Activated naive CD8-positive, alpha-beta T cell (primary cell): ENCODE data around the gene GNAI1.
A peak's percentile ranks its signal among the peaks of the same experiment; 100 is the strongest.
"Not testable (repeated sequence)": the region's sequence is repeated elsewhere in the genome, so short reads cannot be mapped to it uniquely, and the experiment has no call there.

Experiments used
- H3K27ac Mint-ChIP-seq: one replicate; pipeline ENCODE4 v1.8.0; 2021; ENCODE audit warnings: mixed read lengths
- H3K27me3 Mint-ChIP-seq: one replicate; pipeline ENCODE4 v1.8.0; 2021; ENCODE audit warnings: mixed read lengths
- H3K36me3 Mint-ChIP-seq: one replicate; pipeline ENCODE4 v1.8.0; 2021; ENCODE audit warnings: mixed read lengths
- H3K4me1 Mint-ChIP-seq: one replicate; pipeline ENCODE4 v1.8.0; 2021; ENCODE audit warnings: low read depth, mixed read lengths
- H3K4me3 Mint-ChIP-seq: one replicate; pipeline ENCODE4 v1.8.0; 2021; ENCODE audit warnings: mild to moderate bottlenecking, mixed read lengths
- H3K9me3 Mint-ChIP-seq: one replicate; pipeline ENCODE4 v1.8.0; 2021; ENCODE audit warnings: low read depth, mixed read lengths

GNAI1 gene

GRCh38 chr7:80141376-80141775 lies 6.7 kb downstream of the GNAI1 start:
- H3K27ac Mint-ChIP-seq, result no peak overlapping the region
- H3K36me3 Mint-ChIP-seq, result no peaks in the 10 kb centered on the region
- peaks cover 14% of the 10 kb centered on the region for H3K4me1 Mint-ChIP-seq
- H3K9me3 Mint-ChIP-seq, result no peaks in the 10 kb centered on the region
- H3K4me3 Mint-ChIP-seq, result no peak overlapping the region
- H3K27me3 Mint-ChIP-seq, result peaks cover 24% of the 10 kb centered on the region

- H3K4me1 Mint-ChIP-seq, result peaks cover 6% of the 10 kb centered on the region
- peaks cover 18% of the 10 kb centered on the region for H3K27me3 Mint-ChIP-seq
- H3K4me3 Mint-ChIP-seq, result no peak overlapping the region
Measured at GRCh38 chr7:80142853-80143580, 8.4 kb downstream of the GNAI1 start.

GRCh38 chr7:80145780-80146422 lies 11.3 kb downstream of the GNAI1 start:
- Mint-ChIP-seq H3K9me3 (no peaks in the 10 kb centered on the region), H3K27ac (no peak overlapping the region), H3K27me3 (peaks cover 13% of the 10 kb centered on the region), H3K4me1 (peaks cover 9% of the 10 kb centered on the region), H3K4me3 (no peak overlapping the region), H3K36me3 (no peaks in the 10 kb centered on the region)

More at GRCh38 chr7:80142853-80143580, 8.4 kb downstream of the GNAI1 start:
- H3K27ac Mint-ChIP-seq, result no peak overlapping the region
- H3K36me3 Mint-ChIP-seq, result no peaks in the 10 kb centered on the region
- H3K9me3 Mint-ChIP-seq, result no peaks in the 10 kb centered on the region

GRCh38 chr7:80146545-80147182 lies 12.0 kb downstream of the GNAI1 start:
- H3K27me3 Mint-ChIP-seq, result peaks cover 12% of the 10 kb centered on the region
- no peak overlapping the region for H3K27ac Mint-ChIP-seq
- H3K4me1 Mint-ChIP-seq, result peaks cover 16% of the 10 kb centered on the region
- H3K9me3 Mint-ChIP-seq, result no peaks in the 10 kb centered on the region
- H3K36me3 Mint-ChIP-seq, result no peaks in the 10 kb centered on the region
- H3K4me3 Mint-ChIP-seq, result no peak overlapping the region

- Mint-ChIP-seq H3K9me3 (no peaks in the 10 kb centered on the region), H3K27me3 (peaks cover 6% of the 10 kb centered on the region), H3K27ac (no peak overlapping the region), H3K4me1 (peaks cover 23% of the 10 kb centered on the region), H3K36me3 (no peaks in the 10 kb centered on the region), H3K4me3 (no peak overlapping the region)
Measured at GRCh38 chr7:80147543-80148391, 13.1 kb downstream of the GNAI1 start.

GRCh38 chr7:80150611-80151273 lies 16.1 kb downstream of the GNAI1 start:
- Mint-ChIP-seq H3K4me1 (peaks cover 23% of the 10 kb centered on the region), H3K9me3 (no peaks in the 10 kb centered on the region), H3K27me3 (peaks cover 2% of the 10 kb centered on the region), H3K27ac (peak overlapping the region; percentile 75), H3K36me3 (no peaks in the 10 kb centered on the region), H3K4me3 (peak overlapping the region; percentile 63)

GRCh38 chr7:80151274-80151665 lies 16.6 kb downstream of the GNAI1 start:
- Mint-ChIP-seq H3K4me1 (peaks cover 23% of the 10 kb centered on the region), H3K27ac (peak overlapping the region; percentile 75), H3K27me3 (peaks cover 2% of the 10 kb centered on the region), H3K9me3 (no peaks in the 10 kb centered on the region), H3K36me3 (no peaks in the 10 kb centered on the region), H3K4me3 (peak overlapping the region; percentile 63)

GRCh38 chr7:80153446-80153845 lies 18.8 kb downstream of the GNAI1 start:
- peaks cover 2% of the 10 kb centered on the region for H3K27me3 Mint-ChIP-seq
- H3K9me3 Mint-ChIP-seq, result no peaks in the 10 kb centered on the region
- H3K4me1 Mint-ChIP-seq, result peaks cover 25% of the 10 kb centered on the region
- no peaks in the 10 kb centered on the region for H3K36me3 Mint-ChIP-seq
- no peak overlapping the region for H3K27ac Mint-ChIP-seq
- no peak overlapping the region for H3K4me3 Mint-ChIP-seq

- Mint-ChIP-seq H3K4me3 (no peak overlapping the region), H3K9me3 (no peaks in the 10 kb centered on the region), H3K27ac (no peak overlapping the region), H3K36me3 (no peaks in the 10 kb centered on the region), H3K27me3 (peaks cover 2% of the 10 kb centered on the region), H3K4me1 (peaks cover 25% of the 10 kb centered on the region)
Measured at GRCh38 chr7:80154656-80155333, 20.2 kb downstream of the GNAI1 start.

GRCh38 chr7:80155374-80155773 lies 20.7 kb downstream of the GNAI1 start:
- Mint-ChIP-seq H3K27ac (no peak overlapping the region), H3K9me3 (no peaks in the 10 kb centered on the region), H3K36me3 (no peaks in the 10 kb centered on the region), H3K4me1 (peaks cover 21% of the 10 kb centered on the region), H3K27me3 (peaks cover 2% of the 10 kb centered on the region), H3K4me3 (no peak overlapping the region)

GRCh38 chr7:80157770-80158169 lies 23.1 kb downstream of the GNAI1 start:
- H3K9me3 Mint-ChIP-seq, H3K27ac Mint-ChIP-seq, H3K4me3 Mint-ChIP-seq, H3K4me1 Mint-ChIP-seq, H3K36me3 Mint-ChIP-seq, H3K27me3 Mint-ChIP-seq: not testable (repeated sequence)

GRCh38 chr7:80159802-80160201 lies 25.2 kb downstream of the GNAI1 start:
- no peak overlapping the region for H3K27ac Mint-ChIP-seq
- no peaks in the 10 kb centered on the region for H3K27me3 Mint-ChIP-seq
- no peaks in the 10 kb centered on the region for H3K9me3 Mint-ChIP-seq
- H3K36me3 Mint-ChIP-seq, result no peaks in the 10 kb centered on the region
- H3K4me1 Mint-ChIP-seq, result peaks cover 10% of the 10 kb centered on the region
- H3K4me3 Mint-ChIP-seq, result no peak overlapping the region

- Mint-ChIP-seq H3K4me3 (no peak overlapping the region), H3K27me3 (no peaks in the 10 kb centered on the region), H3K36me3 (no peaks in the 10 kb centered on the region), H3K27ac (no peak overlapping the region), H3K4me1 (peaks cover 10% of the 10 kb centered on the region), H3K9me3 (no peaks in the 10 kb centered on the region)
Measured at GRCh38 chr7:80161466-80161865, 26.8 kb downstream of the GNAI1 start.

GRCh38 chr7:80165177-80165576 lies 30.5 kb downstream of the GNAI1 start:
- no peaks in the 10 kb centered on the region for H3K27me3 Mint-ChIP-seq
- H3K27ac Mint-ChIP-seq, result no peak overlapping the region
- peaks cover 4% of the 10 kb centered on the region for H3K36me3 Mint-ChIP-seq

More at GRCh38 chr7:80165177-80165576, 30.5 kb downstream of the GNAI1 start:
- Mint-ChIP-seq H3K4me3 (no peak overlapping the region), H3K4me1 (peaks cover 7% of the 10 kb centered on the region), H3K9me3 (peaks cover 4% of the 10 kb centered on the region)
